HG02588 (cell line): ENCODE data around the gene IFFO2.
"Not testable (repeated sequence)": the region's sequence is repeated elsewhere in the genome, so short reads cannot be mapped to it uniquely, and the experiment has no call there.

Source experiments
- ATAC-seq: cut with Tn5 transposase; IDR thresholded peaks from one replicate; pipeline ENCODE4 v1.9.1; 2021; ENCODE audit warnings: mild to moderate bottlenecking, moderate library complexity; ENCODE audit not compliant: unreplicated experiment

Gene IFFO2

DNA sequence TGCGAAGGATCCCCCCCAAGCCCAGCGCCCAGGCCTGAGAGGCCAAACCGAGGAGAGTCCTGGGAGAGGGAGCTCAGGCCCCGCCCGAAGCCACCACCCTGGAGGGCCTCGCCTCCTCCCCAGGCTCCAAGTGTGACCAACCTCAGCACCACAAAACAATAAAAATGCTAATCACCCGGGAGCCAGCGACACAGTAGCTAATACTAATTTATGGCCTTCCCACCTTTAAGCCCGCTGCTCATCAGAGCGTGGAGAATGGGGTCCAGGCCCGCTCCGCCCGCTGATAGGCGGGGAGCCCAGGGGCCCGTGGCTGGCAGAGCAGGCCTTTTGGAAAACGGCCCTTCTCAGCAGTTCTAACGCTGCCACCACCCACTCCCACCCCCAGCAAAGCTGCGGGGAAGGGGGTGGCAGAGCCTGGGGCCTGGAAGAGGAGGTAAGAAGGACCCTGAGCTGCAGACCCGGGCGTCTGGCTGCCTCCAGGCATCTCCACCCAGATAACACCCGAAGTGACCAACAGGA lies 76.6 kb downstream of the IFFO2 start:
- no peak for ATAC-seq

GRCh38 chr1:18879215-18879790 lies 77.2 kb downstream of the IFFO2 start:
- ATAC-seq, result no peak

DNA sequence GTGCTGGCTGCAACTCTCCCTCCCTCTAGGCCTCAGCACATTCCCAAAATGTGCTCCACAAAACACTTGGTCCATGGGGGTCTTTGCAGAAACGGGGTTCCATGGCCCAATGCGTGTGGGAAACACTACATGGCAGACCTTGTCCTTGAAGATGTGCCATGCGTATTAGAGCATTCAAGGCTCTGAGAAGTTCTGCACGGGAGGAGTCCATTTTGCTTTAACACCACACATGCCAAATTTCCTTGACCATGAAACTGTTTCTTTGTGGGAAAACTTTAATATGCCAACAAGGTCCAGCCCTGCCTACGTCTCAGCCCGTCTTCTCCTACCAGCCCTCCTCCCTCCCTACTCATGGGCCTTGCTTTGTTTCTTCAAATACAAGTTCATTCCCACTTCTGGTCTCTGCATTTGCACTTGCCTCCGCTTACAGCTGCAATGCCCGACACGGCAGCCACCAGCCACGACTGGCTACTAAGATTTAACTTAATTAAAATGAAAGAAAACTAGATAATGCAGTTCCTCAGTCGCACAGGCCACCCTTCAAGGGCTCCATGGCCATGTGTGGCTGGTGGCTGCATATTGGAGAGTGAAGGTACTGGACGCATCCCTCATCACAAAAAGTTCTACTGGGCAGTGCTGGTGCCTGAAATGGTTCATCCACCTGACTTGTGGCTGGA lies 77.8 kb downstream of the IFFO2 start:
- ATAC-seq, result no peak

DNA sequence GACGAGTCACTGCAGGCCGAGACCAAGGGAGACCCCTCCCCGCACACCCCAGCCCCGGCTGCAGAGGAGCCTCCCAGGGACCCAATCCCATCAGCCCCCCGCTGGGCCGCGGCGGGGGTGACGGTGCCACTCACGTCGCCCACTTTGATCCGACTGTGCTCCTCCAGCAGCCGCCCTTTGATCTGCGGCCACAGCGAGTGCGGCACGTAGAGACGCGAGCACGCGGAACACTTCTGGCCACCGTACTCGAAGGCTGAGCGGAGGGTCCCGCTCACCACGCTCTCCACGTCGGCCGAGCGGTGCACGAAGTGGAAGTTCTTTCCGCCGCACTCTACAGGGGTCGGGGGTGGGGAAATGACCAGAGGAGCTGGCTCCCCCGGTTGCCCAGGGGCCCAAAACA lies 79.2 kb downstream of the IFFO2 start:
- ATAC-seq, result no peak

DNA sequence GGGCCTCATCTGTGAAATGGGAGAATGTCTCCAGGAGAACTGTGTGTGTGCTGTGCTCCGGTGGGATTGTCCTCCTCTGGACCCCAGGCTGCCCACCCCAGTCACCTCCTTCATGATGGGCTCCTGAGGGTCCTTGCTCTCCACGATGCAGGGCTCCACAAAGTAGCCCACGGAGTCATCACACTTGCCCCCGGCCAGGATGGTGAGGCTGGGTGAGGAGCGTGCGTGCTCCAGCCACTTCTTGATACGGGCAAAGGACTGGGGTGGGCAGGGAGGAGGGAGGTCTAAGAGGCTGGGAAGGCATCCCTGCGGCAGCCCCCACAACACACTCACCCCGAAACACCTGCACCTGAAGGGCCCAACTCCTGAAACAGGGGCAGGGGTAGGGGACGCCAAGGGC lies 80.3 kb downstream of the IFFO2 start:
- no peak for ATAC-seq

GRCh38 chr1:18875796-18876128 lies 80.7 kb downstream of the IFFO2 start:
- no peak for ATAC-seq

DNA sequence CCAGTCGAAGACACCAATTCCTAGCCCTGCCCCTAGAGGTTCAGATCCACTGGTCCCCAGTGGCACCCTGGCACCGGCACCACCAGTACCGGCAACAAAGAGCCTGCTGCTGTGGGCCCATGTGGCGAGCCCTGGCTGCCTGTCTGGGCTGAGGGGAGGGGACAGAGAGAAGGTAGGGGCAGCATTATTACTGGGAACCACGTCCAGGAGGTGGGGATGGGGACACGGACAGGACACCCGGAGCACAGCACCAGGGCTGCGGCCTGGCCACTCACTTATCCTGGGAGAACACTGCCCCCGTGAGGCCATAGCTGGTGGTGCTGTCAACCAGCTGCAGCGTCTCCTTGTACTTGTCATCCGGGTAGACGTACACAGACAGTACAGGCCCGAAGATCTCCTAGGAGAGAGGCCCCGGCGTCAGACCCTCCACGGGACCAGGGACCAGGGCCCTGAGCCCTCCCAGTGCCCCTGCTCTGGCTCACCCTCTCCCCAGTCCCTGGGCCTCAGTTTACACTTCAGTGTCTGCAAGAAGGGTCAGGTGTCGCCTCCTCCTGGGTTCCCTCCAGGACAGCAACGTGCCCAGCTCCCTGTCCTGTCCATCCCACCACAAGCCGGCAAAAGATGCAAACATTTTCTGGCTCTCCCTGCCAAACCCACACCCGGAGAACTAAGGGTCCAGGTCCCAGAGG lies 81.2 kb downstream of the IFFO2 start:
- ATAC-seq, result no peak

- ATAC-seq, result no peak
These were observed 81.9 kb downstream of the IFFO2 start for GRCh38 chr1:18874600-18874999.

DNA sequence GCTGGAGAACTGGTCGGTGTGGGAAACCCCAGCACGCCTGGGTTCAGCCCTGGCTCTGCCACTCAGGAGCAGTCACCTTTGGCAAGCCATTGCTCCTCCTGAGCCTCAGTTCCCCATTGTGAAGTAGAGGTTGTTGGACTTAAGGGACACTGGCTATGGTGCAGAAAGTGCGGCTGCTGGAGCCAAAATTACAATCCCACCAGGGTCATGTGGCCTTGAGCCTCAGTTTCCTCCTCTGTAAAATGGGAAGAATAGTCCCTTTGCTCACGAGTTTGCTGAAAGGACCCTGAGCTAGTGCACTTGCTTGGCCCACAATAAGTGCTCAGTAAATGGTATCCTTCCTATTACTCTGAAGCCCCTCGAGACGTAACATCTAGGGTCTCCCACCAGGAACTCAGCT lies 82.4 kb downstream of the IFFO2 start:
- no peak for ATAC-seq

- no peak for ATAC-seq
These were observed 84.3 kb downstream of the IFFO2 start for GRCh38 chr1:18872071-18872611.

DNA sequence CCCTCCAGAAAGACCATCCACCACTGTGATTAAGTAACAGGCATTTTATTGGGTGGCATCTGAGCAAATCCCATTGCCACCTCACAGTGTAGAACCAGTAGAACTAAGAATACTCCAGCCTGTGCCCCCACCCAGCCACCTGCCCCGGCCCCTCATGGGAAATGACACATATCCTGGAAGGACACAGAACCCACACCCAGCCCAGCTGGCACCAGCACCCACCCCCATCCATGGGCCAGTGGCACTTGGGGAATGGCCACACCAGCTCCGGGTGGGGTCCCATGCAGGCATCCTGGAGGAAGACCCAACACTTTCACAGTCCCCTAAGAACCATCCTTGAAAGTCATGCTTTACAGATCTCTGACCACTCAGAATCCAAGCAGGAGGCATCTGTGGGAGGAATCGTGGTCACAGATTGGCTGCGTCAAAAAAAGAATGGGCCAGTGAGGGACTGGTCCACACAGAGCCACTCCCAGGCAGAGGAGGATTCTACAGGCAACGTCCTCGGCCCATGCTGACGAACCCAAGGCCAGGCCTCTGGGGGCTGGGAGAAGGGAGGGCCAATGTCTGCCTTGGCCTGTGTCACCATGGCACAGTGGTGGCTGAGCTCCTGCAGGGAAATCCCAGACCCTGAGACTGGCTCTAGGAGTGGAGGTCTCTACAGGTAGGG lies 84.9 kb downstream of the IFFO2 start:
- no peak for ATAC-seq

GRCh38 chr1:18870957-18871356 lies 85.5 kb downstream of the IFFO2 start:
- ATAC-seq, result no peak

DNA sequence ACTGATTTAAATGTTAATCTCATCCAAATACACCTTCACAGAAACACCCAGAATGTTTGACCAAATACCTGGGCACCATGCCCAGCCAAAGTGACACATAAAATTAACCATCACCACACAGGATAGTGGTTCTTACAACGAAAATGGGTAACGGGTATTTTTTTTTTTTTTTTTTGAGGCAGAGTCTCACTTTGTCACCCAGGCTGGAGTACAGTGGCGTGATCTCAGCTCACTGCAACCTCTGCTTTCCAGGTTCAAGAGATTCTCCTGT lies 85.9 kb downstream of the IFFO2 start:
- not testable (repeated sequence) for ATAC-seq

DNA sequence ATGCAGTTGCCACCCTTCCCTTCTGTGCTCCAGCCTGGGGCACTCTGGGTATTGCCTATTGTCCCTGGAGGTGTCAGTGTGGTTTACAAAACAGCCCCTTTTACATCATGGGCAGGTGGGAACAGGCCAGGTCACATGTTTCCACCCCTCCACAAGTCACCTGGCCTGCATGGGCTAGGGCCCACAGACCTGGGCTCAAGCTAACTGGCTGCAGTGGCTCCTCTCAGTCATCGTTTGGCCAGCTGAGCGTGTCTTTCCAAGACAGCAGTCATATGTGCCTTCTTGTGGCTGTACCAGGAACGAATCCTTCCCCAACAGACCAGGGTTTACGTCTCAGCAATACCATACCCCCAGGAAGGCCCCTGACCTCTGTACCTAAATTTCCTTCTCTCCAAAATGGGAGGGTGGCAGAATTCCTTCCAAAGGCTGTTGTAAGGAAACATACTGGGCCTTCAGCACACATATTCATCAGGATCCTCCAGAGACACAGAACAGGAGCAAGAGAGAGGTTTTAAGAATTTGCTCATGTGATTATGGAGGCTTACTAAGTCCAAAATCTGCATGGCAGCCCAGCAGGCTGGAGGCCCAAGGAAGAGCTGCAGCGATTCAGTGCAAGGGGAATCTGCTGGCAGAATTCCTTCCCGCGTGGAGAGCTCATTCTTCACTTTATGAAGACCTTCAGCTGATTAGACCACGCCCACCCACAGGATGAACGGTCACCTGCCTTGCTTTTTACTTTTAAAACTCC lies 86.5 kb downstream of the IFFO2 start:
- no peak for ATAC-seq

DNA sequence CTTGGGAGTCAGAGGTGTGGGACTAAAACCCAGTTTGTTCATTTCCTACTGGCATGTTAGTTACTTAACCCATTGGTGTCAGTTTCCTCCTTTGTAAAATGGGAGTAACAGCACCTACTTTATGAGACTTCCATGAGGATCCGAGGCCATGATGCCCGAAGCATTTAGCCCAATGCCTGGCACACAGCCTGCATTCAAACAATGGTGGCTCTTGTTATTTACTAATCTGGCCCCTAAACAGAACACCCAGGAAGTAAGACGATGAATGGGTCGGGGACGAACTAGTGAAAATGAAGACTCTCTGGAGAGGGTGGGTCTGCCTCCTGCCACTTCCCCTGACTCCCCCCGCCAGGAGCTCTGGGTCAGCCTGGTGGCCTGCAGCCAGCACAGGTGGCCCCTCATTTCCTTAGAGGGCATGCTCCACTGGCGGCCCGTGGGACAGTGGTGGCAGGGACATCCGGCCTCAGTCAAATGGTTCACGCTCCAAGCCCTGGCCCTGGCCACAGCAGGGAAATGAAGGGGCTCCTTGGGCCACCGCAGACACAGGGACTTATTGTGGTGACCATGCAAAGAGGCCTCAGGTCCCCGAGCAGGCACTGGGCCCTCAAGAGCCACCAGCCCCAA lies 87.6 kb downstream of the IFFO2 start:
- no peak for ATAC-seq

- no peak for ATAC-seq
These were observed 88.1 kb downstream of the IFFO2 start for GRCh38 chr1:18868354-18868753.

- no peak for ATAC-seq
These were observed 89.6 kb downstream of the IFFO2 start for GRCh38 chr1:18866846-18867245.

DNA sequence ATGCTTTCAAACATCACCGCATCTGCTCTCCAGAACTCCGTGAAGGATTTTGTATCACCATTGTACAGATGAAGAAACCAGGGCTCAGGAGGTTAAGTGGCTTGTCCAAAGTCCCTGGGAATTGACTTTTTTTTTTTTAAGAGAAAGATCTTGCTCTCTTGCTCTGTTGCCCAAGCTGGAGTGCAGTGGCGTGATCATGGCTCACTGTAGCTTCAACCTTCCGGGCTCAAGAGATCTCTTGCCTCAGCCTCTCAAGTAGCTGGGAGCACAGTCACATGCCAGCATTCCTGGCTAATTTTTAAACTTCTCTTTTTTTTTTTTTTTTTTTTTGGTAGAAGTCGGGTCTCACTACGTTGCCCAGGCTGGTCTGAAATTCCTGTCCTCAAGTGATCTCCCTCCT lies 90.2 kb downstream of the IFFO2 start:
- no peak for ATAC-seq

- no peak for ATAC-seq
These were observed 91.3 kb downstream of the IFFO2 start for GRCh38 chr1:18865176-18865575.

DNA sequence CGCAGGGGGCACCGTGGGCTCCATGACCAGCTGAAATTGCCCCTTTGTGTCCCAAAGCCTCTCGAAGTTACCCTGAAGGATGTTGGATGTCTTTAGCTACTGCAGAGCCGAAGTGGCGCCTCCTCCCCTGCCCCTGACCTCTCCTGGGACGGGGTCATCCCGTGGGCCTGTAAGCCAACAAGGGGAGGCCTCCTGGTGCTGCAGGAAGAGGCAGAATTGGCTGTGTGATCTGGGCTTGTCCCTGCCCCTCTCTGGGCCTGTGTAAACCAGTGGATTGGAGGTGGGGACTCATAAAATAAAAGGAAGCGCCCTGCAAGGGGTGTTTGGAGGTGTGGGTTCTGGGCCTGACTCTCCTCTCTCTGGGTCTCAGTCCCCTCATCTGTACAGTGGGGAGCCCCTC lies 94.9 kb downstream of the IFFO2 start:
- no peak for ATAC-seq

DNA sequence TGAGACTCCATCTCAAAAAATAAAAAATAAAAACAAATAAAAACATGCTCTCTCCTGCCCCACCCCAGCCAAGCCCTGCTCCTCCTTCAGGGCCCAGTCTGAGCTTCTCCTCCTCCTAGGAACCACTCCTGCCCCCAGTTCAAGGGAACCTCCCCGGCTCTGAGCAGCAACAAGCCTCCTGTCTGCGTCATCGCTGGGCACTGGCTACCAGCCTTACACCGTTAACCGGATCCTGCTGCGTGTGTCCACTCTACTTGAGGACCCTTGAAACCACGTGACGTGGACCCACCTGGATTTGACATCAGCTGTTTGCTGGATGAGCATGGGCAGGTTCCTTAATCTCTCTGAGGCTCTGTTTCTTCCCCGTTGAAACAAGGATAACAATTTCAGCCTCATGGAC lies 95.4 kb downstream of the IFFO2 start:
- no peak for ATAC-seq
